Activated T-helper 2 cell treated with anti-CD3 and anti-CD28 coated beads, Interferon-gamma antibody, Interleukin-2, Interleukin-4, amounts not matched to agents 10 μg/mL and 5 μg/mL and 100 μg/mL, durations not matched to agents 14 hours and 24 hours and 36 hours (primary cell): ENCODE measurements around the gene RDH5. TPM values are rescaled to one million over a fixed set of nuclear protein-coding genes. Genes with fewer than 3 reads are reported as not detected.

Source experiments
- DNase-seq: peaks from one replicate; pipeline ENCODE4 v3.0.0; 2021; ENCODE audit warnings: low spot score
- H3K27ac Mint-ChIP-seq: one replicate; pipeline ENCODE4 v1.8.0; 2021; ENCODE audit warnings: mixed read lengths
- H3K27me3 Mint-ChIP-seq: one replicate; pipeline ENCODE4 v1.8.0; 2021; ENCODE audit warnings: low read depth, mixed read lengths
- H3K36me3 Mint-ChIP-seq: one replicate; pipeline ENCODE4 v1.8.0; 2021; ENCODE audit warnings: low read depth, mixed read lengths
- H3K4me1 Mint-ChIP-seq: one replicate; pipeline ENCODE4 v1.8.0; 2021; ENCODE audit warnings: low read depth, mixed read lengths
- H3K4me3 Mint-ChIP-seq: one replicate; pipeline ENCODE4 v1.8.0; 2021; ENCODE audit warnings: low read depth, mild to moderate bottlenecking, moderate library complexity, mixed read lengths
- H3K9me3 Mint-ChIP-seq: one replicate; pipeline ENCODE4 v1.8.0; 2021; ENCODE audit warnings: mixed read lengths
- intact Hi-C: fragments of 100-400 bp; cut with micrococcal nuclease; formaldehyde crosslinking; loops from one replicate; pipeline ENCODE4 v1.15.1; 2023
- total RNA-seq: library from RNA; stranded (reverse); gene quantifications from 2 replicates; pipeline ENCODE4 v1.2.3, GENCODE V29; 2022

RDH5 gene, protein sequence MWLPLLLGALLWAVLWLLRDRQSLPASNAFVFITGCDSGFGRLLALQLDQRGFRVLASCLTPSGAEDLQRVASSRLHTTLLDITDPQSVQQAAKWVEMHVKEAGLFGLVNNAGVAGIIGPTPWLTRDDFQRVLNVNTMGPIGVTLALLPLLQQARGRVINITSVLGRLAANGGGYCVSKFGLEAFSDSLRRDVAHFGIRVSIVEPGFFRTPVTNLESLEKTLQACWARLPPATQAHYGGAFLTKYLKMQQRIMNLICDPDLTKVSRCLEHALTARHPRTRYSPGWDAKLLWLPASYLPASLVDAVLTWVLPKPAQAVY
- 6.5 and 8.1 TPM in 2 replicates for total RNA-seq

DNA sequence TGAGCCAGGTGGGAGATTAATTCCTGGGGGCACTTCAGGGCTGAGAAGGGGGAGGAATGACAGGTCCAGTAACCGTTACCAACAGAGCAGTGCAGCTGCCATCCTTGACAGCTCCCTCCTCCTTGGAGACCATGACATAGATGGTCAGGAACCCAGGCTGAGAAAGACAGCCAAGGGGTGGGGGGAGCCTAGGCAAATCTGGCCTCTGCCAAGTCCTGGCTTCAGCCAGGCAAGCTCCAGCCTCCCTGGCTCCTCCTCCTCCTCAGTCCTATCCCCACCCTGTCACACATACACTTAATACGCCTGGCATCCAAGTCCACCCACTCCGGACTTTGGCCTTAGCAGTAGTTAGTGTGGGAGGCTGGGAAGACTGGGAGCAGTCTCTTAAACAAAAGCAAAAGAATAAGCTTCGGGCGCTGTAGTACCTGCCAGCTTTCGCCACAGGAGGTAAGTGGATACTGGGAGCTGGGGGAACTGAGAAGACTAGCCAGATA, at the start of gene RDH5:
Gene RDH5 (plus strand): TSS at position 323 of the 494 bp plus-strand sequence. CDS start 792 bp downstream, outside the sequence.
- H3K4me1 Mint-ChIP-seq, result peaks cover 26% of the 10 kb centered on the region
- H3K27me3 Mint-ChIP-seq, result no peaks in the 10 kb centered on the region
- no peak for DNase-seq
- H3K4me3 Mint-ChIP-seq, result no peak within 1 kb of the TSS
- H3K9me3 Mint-ChIP-seq, result no peaks in the 10 kb centered on the region
- intact Hi-C loops, result no loop called here
- H3K27ac Mint-ChIP-seq, result no peak within 1 kb of the TSS
- peaks cover 6% of the 10 kb centered on the region for H3K36me3 Mint-ChIP-seq

DNA sequence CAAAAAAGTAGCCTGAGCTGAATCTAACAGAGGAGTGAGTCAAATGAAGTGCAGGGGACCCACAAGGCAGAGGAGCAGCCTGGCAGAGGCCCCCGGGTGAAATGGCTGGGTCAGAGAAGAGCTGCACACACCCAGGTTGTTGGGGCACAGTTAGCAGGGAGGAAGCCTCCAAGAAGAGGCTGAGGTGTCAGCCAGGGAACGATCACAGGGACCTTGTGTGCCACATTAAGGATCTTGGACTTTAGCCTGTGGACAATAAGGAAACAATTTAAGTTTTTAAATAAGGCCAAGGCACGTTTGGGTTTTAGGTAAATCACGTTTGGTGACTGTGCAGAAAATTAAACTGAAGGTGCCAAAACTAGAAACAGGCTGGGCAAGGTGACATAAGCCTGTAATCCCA, 48.4 kb upstream of the RDH5 start:
- no peaks in the 10 kb centered on the region for H3K9me3 Mint-ChIP-seq
- no peaks in the 10 kb centered on the region for H3K36me3 Mint-ChIP-seq
- no peak overlapping the region for H3K4me3 Mint-ChIP-seq
- no peak for DNase-seq
- H3K27ac Mint-ChIP-seq, result no peak overlapping the region
- intact Hi-C loops, result no loop called here
- H3K4me1 Mint-ChIP-seq, result no peaks in the 10 kb centered on the region
- H3K27me3 Mint-ChIP-seq, result peaks cover 26% of the 10 kb centered on the region

DNA sequence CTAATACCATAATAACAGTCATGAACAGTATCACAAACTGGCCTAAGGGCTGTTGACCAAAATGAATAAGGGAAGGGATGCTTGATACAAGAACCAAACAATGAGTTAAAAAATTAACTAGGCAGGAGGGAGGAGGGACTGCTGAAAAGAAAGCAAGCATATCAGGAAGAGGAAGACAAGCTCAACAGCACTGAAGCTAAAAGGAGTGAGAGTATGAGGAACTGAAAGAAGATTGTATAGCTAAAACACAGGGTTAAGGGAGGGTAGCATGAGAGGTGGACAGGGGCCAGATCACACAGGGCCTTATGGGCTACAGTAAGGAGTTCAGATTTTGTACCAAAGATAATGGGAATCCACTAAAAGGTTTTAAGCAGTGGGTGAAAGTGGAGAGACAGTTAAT, 46.6 kb upstream of the RDH5 start:
- H3K27me3 Mint-ChIP-seq, result peaks cover 26% of the 10 kb centered on the region
- no peaks in the 10 kb centered on the region for H3K4me1 Mint-ChIP-seq
- no peaks in the 10 kb centered on the region for H3K9me3 Mint-ChIP-seq
- no peaks in the 10 kb centered on the region for H3K36me3 Mint-ChIP-seq
- intact Hi-C loops, result no loop called here
- no peak for DNase-seq
- H3K4me3 Mint-ChIP-seq, result no peak overlapping the region
- no peak overlapping the region for H3K27ac Mint-ChIP-seq

DNA sequence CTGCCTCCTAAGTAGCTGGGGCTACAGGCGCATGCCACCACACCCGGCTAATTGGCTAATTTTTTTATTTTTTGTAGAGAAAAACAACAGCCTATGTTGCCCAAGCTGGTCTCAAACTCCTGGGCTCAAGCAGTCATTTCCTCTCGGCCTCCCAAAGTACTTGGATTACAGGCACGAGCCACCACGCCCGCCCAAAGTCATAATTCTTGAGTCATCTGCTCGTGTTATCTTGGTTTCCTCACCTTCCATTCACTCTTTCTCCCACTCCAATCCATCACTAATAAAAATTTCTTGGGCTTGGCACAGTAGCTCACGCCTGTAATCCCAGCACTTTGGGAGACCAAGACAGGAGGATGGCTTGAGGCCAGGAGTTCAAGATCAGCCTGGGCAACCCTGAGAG, 44.5 kb upstream of the RDH5 start:
- intact Hi-C loops, result no loop called here
- no peak overlapping the region for H3K27ac Mint-ChIP-seq
- H3K4me3 Mint-ChIP-seq, result no peak overlapping the region
- H3K9me3 Mint-ChIP-seq, result no peaks in the 10 kb centered on the region
- no peaks in the 10 kb centered on the region for H3K36me3 Mint-ChIP-seq
- H3K4me1 Mint-ChIP-seq, result no peaks in the 10 kb centered on the region
- H3K27me3 Mint-ChIP-seq, result peaks cover 29% of the 10 kb centered on the region
- DNase-seq, result no peak

DNA sequence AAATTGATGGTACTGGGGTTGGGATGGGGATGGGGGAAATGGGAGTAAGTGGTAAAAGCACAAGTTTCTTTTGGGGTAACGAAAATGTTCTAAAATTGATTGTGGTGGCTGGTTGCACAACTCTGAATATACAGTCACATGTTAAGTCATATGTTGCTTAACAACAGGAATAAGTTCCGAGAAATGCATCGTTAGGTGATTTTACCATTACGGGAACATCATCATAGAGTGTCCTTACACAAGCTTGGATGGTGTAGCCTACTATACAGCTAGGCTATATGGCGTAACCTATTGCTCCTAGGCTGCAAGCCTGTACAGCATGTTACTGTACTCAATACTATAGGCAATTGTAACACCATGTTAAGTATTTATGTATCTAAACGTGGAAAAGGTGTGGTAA, 43.5 kb upstream of the RDH5 start:
- H3K4me3 Mint-ChIP-seq, result no peak overlapping the region
- H3K27me3 Mint-ChIP-seq, result peaks cover 37% of the 10 kb centered on the region
- H3K36me3 Mint-ChIP-seq, result no peaks in the 10 kb centered on the region
- intact Hi-C loops, result no loop called here
- H3K4me1 Mint-ChIP-seq, result peaks cover 2% of the 10 kb centered on the region
- H3K27ac Mint-ChIP-seq, result no peak overlapping the region
- no peak for DNase-seq
- no peaks in the 10 kb centered on the region for H3K9me3 Mint-ChIP-seq

DNA sequence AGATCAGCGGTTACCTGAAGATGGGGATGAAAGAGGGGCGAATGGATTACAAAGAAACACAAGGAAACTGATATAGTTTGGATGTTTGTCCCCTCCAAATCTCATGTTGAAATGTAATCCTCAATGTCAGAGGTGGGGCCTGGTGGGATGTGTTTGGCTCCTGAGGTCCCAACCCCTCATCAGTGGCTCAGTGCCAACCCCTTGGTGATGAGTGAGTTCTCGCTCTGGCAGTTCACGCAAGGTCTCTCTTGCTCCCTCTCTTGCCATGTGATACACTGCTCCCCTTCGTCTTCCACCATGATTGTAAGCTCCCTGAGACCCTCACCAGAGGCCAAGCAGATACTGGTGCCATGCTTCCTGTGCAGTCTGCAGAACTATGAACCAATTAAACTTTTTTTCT, 40.5 kb upstream of the RDH5 start:
- peaks cover 31% of the 10 kb centered on the region for H3K27me3 Mint-ChIP-seq
- no peak overlapping the region for H3K4me3 Mint-ChIP-seq
- no peaks in the 10 kb centered on the region for H3K9me3 Mint-ChIP-seq
- no peak overlapping the region for H3K27ac Mint-ChIP-seq
- no peaks in the 10 kb centered on the region for H3K36me3 Mint-ChIP-seq
- no peak for DNase-seq
- intact Hi-C loops, result no loop called here
- peaks cover 2% of the 10 kb centered on the region for H3K4me1 Mint-ChIP-seq

DNA sequence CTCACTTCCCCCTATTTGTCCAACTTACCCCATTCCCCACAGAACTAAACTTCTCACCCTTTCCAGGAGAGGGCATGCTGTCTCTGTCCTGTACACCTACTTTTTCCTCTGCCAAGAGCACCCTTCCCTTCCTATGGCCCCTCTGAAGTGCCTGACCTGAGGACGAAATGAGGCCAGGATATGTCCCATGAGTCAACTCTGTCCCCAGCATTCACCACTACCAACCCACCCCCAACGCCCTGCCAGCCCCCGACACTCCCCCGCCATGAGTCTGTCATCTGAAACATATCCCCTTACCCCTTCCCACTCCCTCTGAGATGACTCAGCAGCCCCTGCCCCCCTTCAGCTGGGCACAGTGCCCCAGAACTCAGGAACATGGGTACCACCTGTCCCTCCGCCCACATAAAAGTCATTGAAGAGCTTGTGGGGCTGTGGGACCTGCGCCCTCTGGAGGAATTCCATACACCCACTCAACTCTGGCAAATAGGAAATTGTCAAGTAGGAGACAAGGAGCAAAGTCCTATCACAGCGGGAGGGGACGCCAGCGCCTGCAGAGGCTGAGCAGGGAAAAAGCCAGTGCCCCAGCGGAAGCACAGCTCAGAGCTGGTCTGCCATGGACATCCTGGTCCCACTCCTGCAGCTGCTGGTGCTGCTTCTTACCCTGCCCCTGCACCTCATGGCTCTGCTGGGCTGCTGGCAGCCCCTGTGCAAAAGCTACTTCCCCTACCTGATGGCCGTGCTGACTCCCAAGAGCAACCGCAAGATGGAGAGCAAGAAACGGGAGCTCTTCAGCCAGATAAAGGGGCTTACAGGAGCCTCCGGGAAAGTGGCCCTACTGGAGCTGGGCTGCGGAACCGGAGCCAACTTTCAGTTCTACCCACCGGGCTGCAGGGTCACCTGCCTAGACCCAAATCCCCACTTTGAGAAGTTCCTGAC, 38.8 kb upstream of the RDH5 start:
- DNase-seq, result no peak
- H3K4me1 Mint-ChIP-seq, result peaks cover 2% of the 10 kb centered on the region
- H3K36me3 Mint-ChIP-seq, result no peaks in the 10 kb centered on the region
- H3K27ac Mint-ChIP-seq, result no peak overlapping the region
- peaks cover 18% of the 10 kb centered on the region for H3K27me3 Mint-ChIP-seq
- no peak overlapping the region for H3K4me3 Mint-ChIP-seq
- intact Hi-C loops, result no loop called here
- H3K9me3 Mint-ChIP-seq, result no peaks in the 10 kb centered on the region

DNA sequence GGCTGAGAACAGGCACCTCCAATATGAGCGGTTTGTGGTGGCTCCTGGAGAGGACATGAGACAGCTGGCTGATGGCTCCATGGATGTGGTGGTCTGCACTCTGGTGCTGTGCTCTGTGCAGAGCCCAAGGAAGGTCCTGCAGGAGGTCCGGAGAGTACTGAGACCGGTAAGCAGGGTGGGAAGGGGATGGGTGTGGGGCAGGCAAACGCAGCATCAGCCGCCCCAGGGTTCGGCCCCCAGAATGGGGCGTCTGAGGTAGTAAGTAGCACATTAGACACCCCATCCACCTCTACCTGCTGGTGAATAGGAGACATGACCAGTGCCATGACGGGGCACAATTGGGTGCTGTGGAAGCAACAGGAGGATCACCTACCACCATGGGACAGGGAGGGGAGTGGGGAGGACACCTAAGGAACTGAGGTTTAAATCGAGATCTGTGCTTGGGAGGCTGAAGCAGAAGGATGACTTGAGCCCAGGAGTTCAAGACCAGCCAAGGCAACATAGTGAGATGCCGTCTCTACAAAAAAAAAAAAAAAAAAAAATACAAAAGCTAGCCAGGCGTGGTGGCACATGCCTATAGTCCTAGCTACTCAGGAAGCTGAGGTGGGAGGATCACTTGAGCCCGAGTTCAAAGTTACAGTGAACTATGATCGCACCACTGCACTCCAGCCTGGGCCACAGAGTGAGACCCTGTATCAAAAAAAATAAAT, 38.0 kb upstream of the RDH5 start:
- Mint-ChIP-seq H3K27me3 (peaks cover 16% of the 10 kb centered on the region), H3K9me3 (no peaks in the 10 kb centered on the region), H3K36me3 (no peaks in the 10 kb centered on the region), H3K4me3 (no peak overlapping the region), H3K27ac (no peak overlapping the region), H3K4me1 (peaks cover 2% of the 10 kb centered on the region)
- DNase-seq, result no peak
- intact Hi-C loops, result no loop called here

DNA sequence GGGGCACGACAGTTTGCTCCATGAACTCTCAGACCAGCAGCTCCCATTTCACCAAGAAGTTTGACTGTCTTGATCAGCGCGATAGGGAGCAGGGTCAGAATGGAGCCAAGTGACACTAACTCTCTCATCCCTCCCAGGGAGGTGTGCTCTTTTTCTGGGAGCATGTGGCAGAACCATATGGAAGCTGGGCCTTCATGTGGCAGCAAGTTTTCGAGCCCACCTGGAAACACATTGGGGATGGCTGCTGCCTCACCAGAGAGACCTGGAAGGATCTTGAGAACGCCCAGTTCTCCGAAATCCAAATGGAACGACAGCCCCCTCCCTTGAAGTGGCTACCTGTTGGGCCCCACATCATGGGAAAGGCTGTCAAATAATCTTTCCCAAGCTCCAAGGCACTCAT, 36.5 kb upstream of the RDH5 start:
- H3K4me1 Mint-ChIP-seq, result peaks cover 6% of the 10 kb centered on the region
- no peaks in the 10 kb centered on the region for H3K36me3 Mint-ChIP-seq
- H3K27me3 Mint-ChIP-seq, result peaks cover 16% of the 10 kb centered on the region
- H3K4me3 Mint-ChIP-seq, result no peak overlapping the region
- no peak for DNase-seq
- no peak overlapping the region for H3K27ac Mint-ChIP-seq
- intact Hi-C loops, result no loop called here
- H3K9me3 Mint-ChIP-seq, result no peaks in the 10 kb centered on the region

DNA sequence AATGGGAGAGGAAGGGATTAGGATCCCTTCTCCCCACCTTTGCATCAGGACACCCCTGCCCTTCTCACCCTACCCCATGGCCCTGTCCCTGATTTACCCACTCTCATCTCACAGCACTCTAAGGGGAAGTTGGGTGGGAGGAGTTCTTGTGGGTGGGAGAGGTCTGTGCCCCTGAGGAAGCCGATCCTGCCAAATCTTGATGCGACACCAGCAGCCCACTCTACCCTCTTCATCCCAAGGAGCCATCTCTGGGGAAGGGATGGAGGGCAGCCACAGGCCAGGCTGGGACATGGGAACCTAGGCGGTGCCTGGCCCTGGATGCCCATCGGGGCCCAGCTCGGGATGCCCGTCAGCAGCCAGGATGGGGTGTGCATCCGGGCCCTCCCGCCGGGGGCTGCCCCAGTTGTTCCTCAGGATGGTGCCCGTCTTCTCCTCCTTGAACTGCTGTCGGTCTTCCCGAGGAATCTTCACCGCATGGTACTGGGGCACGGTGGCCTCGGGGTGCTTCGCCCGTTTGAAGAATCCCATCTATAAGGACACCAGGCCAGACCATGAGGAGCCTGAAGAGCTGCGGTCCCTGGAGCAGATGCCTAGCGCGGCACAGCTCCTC, 35.3 kb upstream of the RDH5 start:
- peaks cover 13% of the 10 kb centered on the region for H3K27me3 Mint-ChIP-seq
- H3K4me3 Mint-ChIP-seq, result no peak overlapping the region
- no peaks in the 10 kb centered on the region for H3K9me3 Mint-ChIP-seq

DNA sequence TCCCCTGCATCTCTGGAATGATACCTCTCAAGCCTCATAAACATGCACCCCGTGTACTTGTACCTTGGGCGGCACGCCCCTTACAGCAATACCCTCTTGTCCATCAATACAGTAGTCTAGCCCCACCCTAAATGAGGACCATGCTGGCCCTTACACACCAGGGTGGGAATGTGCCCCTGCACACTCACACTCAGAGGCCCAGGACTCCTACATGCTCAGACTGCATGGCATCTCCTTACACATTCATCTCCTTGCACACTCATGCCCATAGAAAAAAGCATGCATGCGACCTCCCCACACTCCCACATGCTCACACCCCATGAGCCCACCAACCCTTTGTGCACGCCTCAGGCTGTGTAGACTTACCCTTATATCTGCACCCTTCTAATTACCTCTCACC, 34.5 kb upstream of the RDH5 start:
- H3K27me3 Mint-ChIP-seq, result peaks cover 12% of the 10 kb centered on the region

More for the DNA sequence above, 35.3 kb upstream of the RDH5 start:
- H3K36me3 Mint-ChIP-seq, result no peaks in the 10 kb centered on the region
- no peak overlapping the region for H3K27ac Mint-ChIP-seq
- DNase-seq, result no peak
- intact Hi-C loops, result no loop called here
- peaks cover 6% of the 10 kb centered on the region for H3K4me1 Mint-ChIP-seq

DNA sequence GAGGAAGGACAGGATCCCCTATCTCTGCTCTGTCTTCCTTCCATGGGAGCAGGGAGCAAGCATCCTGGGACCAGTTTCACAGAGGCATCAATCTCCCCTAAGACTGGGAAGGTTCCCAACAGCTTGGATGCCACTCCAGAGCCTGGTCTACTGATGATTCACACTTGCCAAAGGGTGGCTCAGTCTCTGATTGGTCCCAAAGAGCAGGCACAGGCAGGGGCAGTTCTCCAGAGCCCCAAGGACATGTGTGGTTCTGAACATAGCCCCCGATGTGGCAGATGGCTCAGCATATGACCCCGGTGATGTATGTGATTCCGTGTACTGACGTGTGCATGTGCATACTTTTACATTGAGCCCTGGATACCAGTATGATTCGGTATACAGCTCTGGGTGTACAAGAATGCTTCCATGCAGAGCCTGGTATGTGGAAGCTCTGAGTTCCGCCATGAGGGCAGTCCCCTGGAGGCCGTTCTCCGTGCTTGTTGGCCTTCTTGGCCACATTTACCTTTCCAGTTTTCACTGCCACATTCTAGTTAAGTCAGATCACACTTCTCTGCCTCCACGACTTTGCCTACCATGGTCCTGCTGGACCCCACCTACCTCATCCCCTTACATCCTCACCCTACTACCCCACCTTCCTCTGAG, 33.7 kb upstream of the RDH5 start:
- Mint-ChIP-seq H3K36me3 (no peaks in the 10 kb centered on the region), H3K27me3 (peaks cover 5% of the 10 kb centered on the region), H3K4me3 (no peak overlapping the region), H3K27ac (no peak overlapping the region), H3K9me3 (no peaks in the 10 kb centered on the region), H3K4me1 (peaks cover 3% of the 10 kb centered on the region)
- no peak for DNase-seq
- intact Hi-C loops, result no loop called here

More for the DNA sequence above, 34.5 kb upstream of the RDH5 start:
- H3K4me3 Mint-ChIP-seq, result no peak overlapping the region
- no peak overlapping the region for H3K27ac Mint-ChIP-seq
- peaks cover 6% of the 10 kb centered on the region for H3K4me1 Mint-ChIP-seq
- intact Hi-C loops, result no loop called here
- no peak for DNase-seq
- no peaks in the 10 kb centered on the region for H3K36me3 Mint-ChIP-seq
- H3K9me3 Mint-ChIP-seq, result no peaks in the 10 kb centered on the region
